ENCODE measurements around the gene MYO10.
A peak's percentile ranks its signal among the peaks of the same experiment; 100 is the strongest.

MYO10 gene

DNA sequence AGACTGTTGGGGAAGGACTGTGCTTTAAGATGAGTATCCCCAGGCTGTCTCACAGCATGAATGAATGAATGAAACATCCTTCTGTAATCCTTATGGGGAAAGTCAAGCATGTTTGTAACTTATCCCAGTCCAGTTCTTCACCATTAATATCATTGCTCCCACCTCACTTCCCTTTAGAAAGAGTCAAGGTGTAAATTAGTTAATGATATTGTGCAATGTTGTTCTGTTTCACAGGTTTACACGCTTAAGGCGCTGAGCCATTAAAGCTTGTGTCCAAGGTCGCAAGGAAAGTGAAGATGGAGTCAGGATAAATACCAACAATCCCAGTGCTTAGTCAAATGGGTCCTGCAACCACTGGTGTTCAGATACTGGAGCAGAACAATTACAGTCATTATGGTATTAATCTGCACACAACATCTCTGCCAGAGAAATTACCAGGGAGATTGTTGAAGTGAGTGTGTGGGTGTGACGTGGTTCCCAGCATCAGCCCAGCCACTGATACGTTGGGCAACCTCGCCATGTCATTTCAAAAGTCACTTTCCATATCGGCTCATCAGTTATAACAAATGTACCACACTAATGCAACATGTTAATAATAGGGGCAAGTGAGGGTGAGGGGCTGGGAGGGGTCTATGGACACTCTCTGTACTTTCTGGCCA is 1.5 kb upstream of the MYO10 start:
- no peak for DNase-seq

- DNase-seq = peak; percentile 34
Observed at GRCh38 chr5:16936989-16937438, 926 bp upstream of the MYO10 start.

DNA sequence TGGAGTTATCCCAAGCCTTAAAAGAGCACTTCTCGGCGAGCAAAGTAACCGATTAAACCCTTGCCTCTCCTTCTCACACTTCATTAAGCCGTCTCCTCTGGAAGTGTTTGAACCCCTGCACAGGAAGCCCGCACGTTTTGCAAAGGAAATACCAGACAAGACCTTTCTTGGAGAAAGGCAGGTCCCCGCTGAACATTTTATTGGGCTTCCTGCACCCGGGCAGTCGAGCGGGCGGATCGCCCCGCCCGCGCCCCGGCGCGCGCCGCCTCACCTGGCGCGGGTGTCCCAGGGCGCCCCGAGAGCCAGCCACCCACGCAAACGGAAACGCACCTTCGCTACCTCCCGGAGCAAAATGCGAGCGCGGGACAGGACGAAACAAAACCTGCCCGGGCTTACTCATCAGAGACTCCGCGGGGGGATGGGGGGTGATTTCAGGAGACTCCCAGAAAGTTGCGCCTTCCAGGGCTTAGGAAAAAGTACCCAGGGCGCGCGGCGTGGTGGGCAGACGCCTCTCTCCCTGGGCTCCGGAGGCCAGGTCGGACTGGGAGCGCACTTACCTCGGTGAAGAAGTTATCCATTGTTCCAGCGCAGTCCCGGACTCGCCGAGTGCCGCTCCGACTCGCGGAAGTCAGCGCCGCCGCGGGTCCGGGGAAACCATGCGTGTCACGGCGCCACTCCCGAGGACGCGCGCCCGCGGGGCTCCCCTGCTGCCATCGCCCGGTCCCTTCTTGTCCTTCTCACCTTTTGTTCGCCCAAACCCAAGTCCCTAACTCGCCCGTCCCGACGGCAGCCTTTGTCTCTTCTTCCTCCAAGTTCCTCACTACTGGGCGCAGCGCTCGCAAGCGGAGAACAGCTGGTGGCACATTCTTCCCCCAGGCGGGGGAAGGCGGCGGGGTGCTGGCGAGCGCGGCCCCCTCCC is 598 bp downstream of the MYO10 start:
- DNase-seq = peak; percentile 38

GRCh38 chr5:16934677-16935153 is 1.4 kb downstream of the MYO10 start:
- DNase-seq = peak; percentile 29

DNA sequence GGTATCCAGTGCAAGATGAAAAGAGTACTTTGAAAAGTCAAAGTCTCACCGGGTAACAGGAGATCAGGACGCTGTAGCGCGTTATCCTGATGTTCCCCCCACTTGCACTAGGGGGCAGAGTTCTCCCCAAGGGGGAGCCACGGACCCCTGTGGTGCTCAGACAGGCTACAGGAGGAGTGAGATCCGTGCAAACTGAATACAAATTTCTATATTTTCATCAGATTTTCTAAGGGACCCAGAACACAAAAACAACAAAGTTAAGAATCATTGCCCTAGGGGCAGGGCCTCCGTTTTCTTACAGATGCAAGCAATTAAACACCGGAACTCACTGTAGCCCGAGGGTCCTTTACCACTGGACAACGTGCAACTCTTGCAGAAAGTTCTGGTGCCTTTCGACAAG is 2.0 kb downstream of the MYO10 start:
- DNase-seq = peak; percentile 19

- DNase-seq = no peak
Observed at GRCh38 chr5:16933337-16933736, 2.8 kb downstream of the MYO10 start.

DNA sequence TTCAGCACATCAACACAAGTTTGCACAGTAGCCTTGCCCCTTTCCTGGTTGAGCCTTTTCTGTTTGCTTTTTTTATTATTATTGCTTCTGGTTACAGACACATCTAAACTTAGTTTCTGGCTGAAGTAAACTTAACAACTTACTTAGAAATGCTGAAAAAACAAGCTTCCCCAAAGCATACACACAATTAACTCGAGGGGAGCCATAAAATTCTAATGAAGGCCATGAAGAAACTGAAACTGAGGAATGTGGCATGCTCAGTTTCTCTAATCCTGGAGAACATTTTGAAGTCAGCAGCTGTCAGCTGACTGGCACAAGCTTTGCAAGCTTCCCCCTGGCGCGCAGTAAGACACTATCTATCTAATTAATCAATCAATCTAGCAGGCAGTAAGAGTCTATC is 3.7 kb downstream of the MYO10 start:
- DNase-seq = no peak

- DNase-seq = peak; percentile 94
Observed at GRCh38 chr5:16931334-16932110, 4.6 kb downstream of the MYO10 start.

GRCh38 chr5:16930496-16930895 is 5.6 kb downstream of the MYO10 start:
- no peak for DNase-seq

GRCh38 chr5:16929831-16930230 is 6.3 kb downstream of the MYO10 start:
- no peak for DNase-seq

GRCh38 chr5:16929347-16929746 is 6.7 kb downstream of the MYO10 start:
- DNase-seq = no peak

DNA sequence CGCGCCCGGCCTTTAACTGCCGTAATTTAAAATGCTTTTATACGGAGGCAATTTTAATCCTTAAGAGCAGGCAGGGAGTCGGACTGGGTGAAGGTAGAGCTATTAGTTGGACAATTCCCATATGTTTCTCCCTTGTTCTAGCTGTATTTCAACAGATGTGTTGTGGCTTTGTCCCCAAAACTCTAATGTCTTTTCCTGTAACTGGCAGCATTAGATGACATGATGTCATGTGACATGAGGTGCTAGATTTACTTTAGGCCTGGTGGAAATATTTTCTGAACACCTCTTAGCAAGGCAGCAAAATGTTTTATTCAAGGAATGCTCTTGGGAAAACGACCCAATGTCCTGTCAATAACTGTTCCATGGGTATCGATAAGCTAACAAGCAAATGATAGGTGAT is 8.5 kb downstream of the MYO10 start:
- no peak for DNase-seq

GRCh38 chr5:16926417-16926816 is 9.7 kb downstream of the MYO10 start:
- no peak for DNase-seq

GRCh38 chr5:16924206-16924605 is 11.9 kb downstream of the MYO10 start:
- DNase-seq = no peak

- no peak for DNase-seq
Observed at GRCh38 chr5:16922430-16922829, 13.7 kb downstream of the MYO10 start.

GRCh38 chr5:16921211-16921610 is 14.9 kb downstream of the MYO10 start:
- DNase-seq = no peak

DNA sequence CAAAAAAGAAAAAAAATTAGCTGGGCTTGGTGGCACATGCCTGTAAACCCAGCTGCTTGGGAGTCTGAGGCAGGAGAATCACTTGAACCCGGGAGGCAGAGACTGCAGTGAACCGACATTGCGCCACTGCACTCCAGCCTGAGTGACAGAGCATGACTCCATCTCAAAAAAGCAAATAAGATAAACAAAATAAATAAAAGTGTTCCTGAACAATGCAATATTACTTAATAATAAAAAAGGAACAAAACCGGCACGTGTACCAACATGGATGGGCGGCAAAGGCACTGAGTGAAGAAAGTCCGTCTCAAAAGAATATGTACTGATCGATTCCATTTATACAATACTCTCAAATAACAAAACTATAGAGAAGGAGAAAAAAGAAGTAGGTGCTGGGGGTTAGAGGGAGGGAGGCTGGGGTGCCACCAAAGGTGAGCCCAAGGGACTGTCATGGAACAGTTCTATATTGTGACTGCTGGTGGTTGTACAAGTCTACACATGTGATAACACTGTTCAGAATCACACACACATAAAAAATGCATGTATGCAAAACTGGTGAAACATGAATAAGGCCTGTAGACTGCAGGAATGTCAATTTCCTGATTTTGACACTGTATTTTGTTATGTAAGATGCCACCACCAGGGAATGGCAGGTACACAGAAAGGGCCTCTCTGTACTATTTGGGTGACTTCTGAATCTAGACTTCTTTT is 15.8 kb downstream of the MYO10 start:
- no peak for DNase-seq

DNA sequence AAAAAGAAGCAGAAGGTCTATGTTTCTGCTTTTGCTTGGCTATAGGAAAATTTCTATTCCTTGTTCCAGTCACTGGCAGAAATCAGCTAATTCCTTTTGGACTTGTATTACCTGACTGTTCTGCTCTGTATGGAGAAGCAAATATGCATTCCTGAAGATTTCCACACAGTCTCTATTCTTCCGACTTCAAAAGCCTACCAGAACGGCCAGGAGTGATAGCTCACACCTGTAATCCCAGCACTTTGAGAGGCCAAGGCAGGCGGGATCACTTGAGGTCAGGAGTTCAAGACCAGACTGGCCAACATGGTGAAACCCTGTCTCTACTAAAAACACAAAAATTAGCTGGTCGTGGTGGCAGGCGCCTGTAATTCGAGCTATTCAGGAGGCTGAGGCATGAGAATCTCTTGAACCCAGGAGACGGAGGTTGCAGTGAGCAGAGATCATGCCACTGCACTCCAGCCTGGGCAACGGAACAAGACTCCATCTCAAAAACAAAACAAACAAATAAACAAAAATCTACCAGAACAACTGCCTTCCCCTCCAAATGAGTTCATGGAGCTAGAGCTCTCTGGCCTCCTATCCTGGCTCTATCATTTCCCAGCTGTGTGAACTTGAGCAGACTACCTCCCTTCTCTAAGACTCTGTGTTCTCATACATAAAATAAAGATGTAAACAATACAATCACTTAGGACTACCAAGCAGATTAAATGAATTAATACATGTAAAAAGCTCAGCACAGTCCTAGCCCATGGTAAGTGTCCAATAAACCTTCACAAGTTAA is 17.0 kb downstream of the MYO10 start:
- no peak for DNase-seq

GRCh38 chr5:16918156-16918555 is 17.9 kb downstream of the MYO10 start:
- DNase-seq = no peak

GRCh38 chr5:16916262-16916878 is 19.7 kb downstream of the MYO10 start:
- DNase-seq = no peak

GRCh38 chr5:16914584-16914983 is 21.5 kb downstream of the MYO10 start:
- DNase-seq = no peak

GRCh38 chr5:16914108-16914435 is 22.0 kb downstream of the MYO10 start:
- DNase-seq = no peak

All from DMS79 treated with DMSO at 0.1 percent for 48 hours (cell line).